CMK (cell line): Measurements from ENCODE around the gene RNF220.
"Not testable (repeated sequence)": the region's sequence is repeated elsewhere in the genome, so short reads cannot be mapped to it uniquely, and the experiment has no call there.

Experiments
- DNase-seq: peaks from one replicate; pipeline ENCODE4 v3.0.0-alpha.2; 2010; ENCODE audit warnings: low read depth

RNF220 gene

DNA sequence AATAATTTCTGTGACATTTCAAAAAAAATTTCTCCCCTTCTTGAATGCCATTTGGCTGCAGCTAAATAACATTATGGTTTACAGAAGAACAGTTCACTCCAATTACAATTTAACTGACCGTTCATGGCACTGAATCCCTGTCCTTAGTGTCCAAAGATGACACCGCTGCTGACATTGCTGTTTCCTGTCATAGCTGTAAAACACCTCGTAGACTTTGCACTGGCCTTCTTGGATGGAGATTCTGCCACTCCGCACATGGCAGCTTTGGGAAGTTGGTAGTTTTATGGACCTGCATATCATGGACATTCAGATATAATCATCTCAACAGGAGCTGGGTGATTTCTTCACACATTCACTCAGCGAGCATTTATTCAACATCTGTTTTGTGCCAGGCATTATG, 274.4 kb downstream of the RNF220 start:
- no peak for DNase-seq

DNA sequence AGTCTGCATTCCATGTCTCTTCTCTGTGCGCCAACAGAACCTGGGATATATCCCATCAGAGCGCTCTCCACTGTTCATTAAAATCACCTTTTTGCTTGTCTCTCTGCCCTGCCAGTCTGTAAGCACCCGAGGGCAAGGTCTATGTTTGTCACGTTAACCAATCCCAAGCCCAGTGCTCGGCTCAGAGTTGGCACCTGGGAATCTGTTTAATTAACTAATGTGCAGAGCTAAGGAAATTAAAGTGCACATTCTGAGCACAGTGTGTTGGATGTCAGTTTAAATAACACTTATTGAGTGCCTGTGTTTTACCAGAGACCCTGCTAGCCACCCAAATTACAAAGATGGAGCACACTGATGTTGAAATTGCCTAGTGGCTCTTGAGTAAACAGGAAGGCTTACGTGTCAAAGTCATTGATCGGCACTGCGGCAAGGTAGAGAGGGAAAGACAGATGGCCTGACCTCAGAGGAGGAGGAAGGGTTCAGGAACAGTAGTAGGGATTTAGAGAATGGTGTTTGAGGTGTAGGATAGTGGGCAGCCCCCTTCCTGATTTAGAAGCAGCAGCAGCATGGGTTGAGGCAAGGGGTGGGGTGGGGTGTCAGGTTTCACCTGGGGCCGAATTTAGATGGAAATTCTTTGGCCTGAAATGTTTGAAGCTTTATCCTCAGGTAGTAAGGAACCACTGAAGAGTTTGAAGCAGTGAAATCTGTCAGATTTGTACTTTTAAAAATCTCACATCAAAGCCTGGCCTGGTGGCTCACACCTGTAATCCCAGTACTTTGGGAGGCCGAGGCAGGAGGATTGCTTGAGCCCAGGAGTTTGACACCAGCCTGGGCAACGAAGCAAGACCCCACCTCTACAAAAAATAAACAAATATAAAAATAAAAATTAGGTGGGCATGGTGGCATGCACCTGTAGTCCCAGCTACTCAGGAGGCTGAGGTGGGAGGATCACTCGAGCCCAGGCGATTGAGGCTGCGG, 277.1 kb downstream of the RNF220 start:
- no peak for DNase-seq

DNA sequence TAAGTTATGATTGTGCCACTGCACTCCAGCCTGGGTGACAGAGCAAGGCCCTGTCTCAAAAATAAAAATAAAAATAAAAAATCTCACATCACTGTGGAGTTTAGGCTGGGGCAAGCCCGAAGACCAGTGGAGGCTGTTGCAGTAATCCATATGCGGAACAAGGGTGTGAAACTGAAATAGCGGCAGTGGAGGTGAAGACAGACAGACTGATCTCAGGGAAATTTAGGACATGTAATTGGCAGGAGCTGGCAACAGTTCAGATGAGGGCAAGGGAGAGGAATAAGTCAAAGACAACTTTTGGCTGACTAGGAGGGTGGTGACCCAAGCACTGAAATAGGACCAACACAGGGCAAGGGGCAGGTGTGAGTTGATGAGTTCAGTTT, 277.8 kb downstream of the RNF220 start:
- DNase-seq, result no peak

DNA sequence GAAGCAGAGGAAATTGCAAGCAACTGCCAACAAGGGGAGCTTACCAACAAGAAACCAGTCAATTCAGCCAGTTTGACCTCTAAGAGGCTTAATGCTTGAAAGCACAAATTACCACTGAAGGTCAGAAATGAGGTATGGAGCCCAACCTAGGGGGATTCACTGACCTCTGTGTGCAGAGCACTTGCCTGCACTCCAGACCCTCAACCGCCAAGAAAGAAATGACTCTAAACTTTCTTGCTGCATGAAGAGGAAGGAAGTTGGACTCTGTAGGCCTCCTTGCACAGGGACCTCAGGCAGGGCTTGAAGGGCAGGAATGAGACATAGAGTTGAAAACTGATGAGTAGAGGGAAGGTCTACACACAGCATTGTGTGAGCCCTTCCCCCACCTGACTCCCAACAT, 279.5 kb downstream of the RNF220 start:
- DNase-seq, result no peak

DNA sequence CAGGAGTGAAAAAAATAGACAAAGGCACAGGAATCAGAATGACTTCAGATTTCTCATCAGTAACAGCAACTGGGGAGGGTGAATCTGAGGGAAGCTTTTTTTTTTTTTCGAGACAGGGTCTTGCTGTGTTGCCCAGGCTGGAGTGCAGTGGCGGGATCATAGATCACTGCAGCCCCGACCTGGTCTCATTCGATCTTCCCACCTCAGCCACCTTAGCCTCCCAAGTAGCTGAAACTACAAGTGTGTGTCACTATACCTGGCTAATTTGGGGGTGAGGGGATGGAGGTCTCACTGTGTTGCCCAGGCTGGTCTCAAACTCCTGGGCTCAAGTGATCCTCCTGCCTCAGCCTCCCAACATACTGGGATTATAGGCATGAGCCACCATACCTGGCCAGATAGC, 280.2 kb downstream of the RNF220 start:
- DNase-seq, result no peak

DNA sequence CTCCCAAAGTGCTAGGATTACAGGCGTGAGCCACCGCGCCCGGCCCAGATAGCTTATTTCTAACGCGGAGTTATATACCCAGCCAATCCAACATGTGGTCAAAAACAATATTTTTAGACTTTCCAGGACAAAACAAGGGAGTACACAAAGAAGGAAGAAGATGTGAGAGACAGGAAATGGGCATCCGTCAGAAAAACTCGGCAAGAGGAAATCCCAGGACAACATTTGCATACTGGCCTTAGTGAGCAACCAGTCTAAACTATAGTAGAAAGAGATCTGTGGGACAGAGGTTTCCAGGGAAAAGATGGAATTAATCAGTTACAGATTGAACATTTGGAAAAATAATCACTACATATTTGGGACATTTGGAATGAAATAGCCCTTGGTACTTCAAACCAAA, 280.8 kb downstream of the RNF220 start:
- DNase-seq, result no peak

DNA sequence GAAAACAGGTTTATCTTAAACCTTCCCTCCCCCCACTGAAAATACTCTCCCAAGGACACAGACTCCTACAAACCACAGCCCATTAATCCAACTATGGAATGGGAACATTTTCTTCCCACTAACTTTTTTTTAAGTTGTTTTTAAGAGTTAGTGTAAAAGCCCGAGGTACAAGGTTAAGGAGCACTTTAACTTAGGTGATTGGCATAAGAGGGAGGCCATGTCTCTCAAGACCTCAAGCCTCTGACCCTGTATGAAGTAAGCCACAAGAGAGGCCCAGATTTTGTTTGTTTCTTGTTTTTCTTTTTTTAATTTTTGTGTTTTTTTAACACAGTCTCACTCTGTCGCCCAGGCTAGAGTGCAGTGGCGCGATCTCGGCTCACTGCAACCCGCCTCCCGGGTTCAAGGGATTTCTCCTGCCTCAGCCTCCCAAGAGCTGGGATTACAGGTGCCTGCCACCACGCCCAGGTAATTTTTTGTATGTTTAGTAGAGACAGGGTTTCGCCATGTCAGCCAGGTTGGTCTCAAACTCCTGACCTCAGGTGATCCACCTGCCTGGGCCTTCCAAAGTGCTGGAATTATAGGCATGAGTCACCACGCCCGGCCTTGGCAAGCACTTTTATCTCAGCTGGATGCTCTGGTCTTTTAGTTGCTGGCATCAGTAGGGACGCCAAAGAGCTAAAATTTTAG, 283.8 kb downstream of the RNF220 start:
- DNase-seq, result no peak

DNA sequence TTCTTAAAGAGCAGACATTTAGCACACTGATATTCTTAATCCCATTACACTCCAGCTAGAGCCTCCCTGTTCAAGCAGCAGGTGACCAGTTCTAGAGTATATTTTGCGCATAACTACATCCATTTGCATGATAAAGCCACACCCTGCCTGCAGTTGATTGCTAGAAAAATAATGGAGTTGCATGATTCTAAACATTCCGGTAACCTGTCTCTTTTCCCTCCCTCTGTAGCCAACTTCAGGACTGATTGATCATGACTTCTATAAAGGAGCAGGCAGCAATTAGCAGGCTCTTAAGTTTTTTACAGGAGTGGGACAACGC, 284.4 kb downstream of the RNF220 start:
- no peak for DNase-seq

DNA sequence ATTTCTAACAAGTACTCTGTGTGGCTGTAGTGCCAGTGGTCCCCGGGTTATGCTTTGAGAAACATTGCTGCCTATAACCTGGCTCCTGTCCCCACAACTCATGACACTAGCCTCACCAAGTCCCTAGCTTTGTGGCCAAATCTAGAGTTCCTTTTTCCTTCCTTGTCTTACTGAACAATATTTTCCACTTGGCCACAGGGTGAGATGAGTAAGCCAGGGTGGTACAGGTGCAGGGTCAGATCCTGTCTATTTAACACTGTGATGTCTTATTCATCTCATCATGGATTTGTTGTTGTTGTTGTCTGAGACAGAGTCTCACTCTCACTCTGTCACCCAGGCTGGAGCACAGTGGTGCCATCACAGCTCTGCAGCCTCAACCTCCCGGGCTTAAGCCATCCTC, 288.1 kb downstream of the RNF220 start:
- no peak for DNase-seq

DNA sequence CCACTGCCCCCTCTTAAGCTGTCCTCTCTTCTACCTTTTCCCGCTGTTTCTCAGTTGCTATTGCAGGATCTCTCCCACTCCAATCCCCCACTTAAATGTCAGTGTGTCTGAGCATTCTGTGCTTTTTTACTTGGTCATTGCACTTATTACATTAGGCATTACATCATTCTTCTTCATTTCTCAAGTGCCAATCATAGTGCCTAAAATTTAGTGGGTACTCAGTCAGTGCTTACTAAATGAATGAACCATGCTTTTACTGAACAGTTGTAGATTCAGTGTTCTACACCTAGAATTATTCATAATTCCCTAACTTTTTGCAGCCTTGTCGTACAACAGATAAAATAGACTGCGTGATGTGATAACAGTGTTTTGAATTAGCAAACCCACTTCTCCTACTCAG, 288.8 kb downstream of the RNF220 start:
- no peak for DNase-seq

DNA sequence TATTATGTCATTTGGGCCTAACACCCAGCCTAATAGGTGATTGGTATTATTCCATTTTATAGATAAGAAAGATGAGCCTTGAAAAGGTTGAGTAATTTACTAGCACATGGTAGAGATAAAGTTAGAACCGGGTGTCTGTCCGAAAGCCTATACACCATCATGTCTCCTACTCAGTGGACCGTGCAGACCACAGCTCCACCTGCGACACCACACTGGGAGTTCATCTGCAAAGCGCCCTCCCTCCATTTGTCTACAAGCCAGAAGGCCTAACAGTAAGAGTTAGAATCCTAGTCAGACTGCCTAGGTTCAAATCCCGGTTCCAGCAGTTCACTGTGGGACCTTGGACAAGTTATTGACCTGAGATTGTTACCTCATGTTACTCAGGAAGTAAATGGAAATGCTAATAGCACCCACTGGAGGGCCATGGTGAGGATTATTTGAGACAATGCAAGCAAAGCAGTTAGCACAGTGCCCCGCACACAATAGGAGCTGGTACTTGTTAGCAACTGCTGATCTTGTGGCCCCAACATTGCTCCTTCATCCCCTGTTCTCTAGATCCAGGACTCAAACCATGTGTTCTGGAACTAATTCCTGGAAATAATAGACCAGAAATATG, 289.9 kb downstream of the RNF220 start:
- DNase-seq, result no peak

DNA sequence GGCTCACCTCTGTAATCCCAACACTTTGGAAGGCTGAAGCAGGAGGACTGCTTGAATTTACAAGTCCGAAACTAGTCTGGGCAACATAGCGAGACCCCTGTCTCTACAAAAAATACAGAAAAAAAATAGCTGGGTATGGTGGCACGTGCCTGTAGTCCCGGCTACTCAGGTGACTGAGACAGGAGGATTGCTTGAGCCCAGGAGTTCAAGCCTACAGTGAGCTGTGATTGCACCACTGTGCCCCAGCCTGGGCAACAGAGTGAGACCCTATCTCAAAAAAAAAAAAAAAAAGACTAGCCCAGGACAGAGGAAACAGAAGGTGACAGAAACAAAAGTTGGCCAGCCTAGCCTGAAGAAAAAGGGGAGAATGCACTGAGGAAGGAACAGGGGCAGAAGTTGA, 290.6 kb downstream of the RNF220 start:
- no peak for DNase-seq

DNA sequence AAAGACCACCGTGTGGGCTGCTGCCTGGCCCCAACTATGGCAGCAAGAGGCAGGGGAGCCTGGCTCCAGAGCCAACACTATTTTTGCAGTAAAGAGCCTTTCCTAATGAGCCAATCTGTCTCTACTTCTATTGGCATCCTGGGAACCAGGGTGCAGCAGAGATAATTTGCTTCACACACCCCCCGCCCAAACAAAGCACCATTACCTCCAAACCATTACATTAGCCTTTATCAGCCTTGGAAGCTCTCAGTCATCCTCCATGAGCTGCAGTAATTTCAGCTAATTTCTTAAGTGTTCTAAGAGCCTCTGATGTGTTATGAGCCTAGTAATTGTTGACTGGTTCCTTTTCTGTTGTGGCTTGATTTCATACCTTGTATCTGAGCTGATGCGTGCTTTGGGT, 291.0 kb downstream of the RNF220 start:
- no peak for DNase-seq

DNA sequence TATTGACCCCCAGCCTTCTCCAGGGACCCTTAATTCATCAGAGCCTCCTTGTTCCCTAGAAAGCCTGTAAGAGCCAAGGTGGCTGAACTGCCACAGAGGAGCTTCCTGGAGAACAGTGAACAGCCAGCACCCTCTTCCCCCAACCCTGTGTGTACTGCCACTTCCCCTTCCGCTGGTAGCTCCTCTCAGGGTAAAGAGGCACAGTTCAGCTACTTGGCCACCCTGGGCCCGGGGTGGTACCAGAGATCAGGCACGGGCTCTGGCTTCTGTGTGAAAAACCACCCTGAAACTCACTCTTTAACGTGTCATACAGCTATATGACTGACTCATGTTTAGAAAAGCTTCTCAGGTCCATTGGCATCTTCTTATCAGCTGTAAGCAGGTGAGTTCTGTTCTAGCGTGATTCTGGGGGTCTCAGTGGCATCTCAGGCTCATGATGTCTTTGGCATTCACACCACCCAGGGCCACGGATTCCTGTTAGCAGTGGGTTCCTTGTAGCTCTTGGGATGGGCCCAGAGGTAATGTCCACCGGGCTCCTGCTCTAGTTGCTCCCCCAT, 291.8 kb downstream of the RNF220 start:
- DNase-seq, result no peak

DNA sequence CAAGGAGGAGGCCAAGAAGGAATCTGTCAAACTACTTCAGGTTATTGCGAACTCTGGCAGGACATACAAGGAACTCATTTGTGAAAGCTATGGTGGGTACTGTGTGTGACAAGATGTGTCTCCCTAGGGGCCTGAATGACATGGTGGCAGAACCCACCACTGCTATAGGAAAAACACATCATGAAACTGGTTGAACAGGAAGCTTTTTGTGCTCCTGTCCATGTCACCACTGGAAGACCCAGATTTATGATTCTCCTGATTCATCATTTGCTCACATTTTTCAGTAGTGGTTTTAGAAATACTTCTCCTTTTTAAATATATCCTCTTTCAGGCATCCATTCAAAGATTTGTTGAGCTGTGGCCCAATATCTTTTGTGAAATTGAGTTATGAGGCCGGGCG, 293.1 kb downstream of the RNF220 start:
- DNase-seq, result no peak

DNA sequence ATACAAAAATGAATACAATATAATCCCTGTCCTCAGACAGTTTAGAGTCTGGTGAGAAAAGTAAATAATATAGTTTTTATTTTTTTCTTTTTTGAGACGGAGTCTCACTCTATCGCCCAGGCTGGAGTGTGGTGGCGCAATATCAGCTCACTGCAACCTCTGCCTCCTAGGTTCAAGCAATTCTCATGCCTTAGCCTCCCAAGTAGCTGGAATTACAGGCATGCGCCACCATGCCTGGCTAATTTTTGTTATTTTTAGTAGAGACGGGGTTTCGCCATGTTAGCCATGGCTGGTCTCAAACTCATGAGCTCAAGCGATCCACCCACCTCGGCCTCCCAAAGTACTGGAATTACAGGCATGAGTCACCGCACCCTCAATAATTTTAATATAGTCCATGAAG, 294.3 kb downstream of the RNF220 start:
- DNase-seq, result not testable (repeated sequence)

DNA sequence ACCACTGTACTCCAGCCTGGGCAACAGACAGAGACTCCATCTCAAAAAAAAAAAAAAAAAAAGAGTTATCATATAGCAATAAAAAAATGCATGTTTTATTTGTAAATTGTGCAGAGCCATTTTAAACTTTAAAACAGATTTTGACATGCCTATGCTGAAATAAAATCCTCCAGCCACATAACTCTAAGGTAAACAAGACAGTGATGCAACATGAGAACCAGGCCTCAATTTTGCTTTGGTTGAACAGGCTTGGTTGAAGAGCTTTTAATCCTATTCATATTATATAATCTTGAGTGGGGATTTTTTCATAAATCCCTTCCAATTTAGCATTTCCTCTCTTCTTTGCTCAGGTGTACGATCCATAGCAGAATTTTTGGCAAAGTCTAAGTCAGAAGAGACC, 295.5 kb downstream of the RNF220 start:
- DNase-seq, result no peak

DNA sequence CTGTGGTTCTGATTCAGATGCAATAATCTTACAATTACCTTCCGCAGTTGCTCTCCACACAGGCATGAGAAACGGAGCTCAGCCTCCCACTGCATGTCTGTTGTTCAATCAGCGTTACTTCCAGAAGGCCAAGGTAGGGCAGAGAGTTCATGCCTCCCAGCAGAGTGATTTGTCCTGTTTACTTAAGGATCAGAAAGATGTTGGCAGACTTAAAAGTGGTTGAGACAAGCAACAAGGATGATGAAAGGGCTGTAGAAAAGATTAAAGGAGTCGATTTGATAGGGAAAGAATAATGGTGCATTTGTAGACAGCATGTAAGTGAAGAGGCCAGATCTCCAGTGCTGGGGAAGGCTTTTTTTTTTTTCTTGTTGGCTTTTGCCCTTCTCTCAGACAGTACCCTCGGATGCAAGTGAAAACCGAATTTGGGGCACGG, 296.1 kb downstream of the RNF220 start:
- no peak for DNase-seq
